Measurements from ENCODE around the gene SMIM1.
A peak's percentile ranks its signal among the peaks of the same experiment; 100 is the strongest.

Gene SMIM1

DNA sequence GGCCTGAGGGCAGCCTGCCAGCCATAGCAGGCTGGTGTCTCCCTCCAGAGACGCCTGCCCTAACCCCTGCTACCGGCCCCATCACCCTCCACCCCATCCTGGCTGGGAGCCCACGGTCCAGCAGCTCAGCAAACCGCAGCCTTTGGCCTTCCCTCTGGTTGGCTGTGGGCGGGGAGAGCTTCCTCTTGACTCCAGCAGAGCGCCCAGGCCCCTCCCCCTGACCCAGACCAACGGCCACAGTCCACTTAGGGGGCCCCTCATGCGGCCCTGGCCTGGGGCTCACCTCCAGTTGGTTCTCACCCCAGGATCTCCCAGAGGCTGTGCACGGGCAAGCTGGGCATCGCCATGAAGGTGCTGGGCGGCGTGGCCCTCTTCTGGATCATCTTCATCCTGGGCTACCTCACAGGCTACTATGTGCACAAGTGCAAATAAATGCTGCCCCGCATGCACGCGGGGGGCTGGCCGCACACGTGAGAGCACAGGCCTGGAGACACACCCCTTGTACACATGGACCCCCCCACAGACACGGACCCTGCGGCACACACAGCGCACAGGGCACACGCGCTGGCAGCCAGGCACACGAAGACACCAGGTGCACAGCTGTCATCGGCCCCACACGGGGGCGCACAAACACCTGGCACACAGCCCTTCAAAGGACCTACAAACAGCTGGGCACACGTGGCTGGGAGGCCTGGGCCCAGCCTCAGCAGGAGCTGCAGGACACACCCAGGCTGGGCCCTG is 3.1 kb downstream of the SMIM1 start:
- in situ Hi-C loops (cut with HindIII; ENCODE audit: low pct_ligation_motif_present, low sequenced_read_pairs) = no loop called here
- no peak overlapping the region for H3K4me3 ChIP-seq (ENCODE audit: low read depth, low read length)
- no peak overlapping the region for H3K27ac ChIP-seq
- TF ChIP-seq, protein P1, sequence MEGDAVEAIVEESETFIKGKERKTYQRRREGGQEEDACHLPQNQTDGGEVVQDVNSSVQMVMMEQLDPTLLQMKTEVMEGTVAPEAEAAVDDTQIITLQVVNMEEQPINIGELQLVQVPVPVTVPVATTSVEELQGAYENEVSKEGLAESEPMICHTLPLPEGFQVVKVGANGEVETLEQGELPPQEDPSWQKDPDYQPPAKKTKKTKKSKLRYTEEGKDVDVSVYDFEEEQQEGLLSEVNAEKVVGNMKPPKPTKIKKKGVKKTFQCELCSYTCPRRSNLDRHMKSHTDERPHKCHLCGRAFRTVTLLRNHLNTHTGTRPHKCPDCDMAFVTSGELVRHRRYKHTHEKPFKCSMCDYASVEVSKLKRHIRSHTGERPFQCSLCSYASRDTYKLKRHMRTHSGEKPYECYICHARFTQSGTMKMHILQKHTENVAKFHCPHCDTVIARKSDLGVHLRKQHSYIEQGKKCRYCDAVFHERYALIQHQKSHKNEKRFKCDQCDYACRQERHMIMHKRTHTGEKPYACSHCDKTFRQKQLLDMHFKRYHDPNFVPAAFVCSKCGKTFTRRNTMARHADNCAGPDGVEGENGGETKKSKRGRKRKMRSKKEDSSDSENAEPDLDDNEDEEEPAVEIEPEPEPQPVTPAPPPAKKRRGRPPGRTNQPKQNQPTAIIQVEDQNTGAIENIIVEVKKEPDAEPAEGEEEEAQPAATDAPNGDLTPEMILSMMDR (IDR thresholded peaks at IDR 0.05; ENCODE audit: low read depth, low read length, missing control alignments) = peak; percentile 33
- DNase-seq = peak; percentile 34
- no peaks in the 10 kb centered on the region for H3K27me3 ChIP-seq (replicated peaks)
- peaks cover 11% of the 10 kb centered on the region for H3K36me3 ChIP-seq (replicated peaks)

DNA sequence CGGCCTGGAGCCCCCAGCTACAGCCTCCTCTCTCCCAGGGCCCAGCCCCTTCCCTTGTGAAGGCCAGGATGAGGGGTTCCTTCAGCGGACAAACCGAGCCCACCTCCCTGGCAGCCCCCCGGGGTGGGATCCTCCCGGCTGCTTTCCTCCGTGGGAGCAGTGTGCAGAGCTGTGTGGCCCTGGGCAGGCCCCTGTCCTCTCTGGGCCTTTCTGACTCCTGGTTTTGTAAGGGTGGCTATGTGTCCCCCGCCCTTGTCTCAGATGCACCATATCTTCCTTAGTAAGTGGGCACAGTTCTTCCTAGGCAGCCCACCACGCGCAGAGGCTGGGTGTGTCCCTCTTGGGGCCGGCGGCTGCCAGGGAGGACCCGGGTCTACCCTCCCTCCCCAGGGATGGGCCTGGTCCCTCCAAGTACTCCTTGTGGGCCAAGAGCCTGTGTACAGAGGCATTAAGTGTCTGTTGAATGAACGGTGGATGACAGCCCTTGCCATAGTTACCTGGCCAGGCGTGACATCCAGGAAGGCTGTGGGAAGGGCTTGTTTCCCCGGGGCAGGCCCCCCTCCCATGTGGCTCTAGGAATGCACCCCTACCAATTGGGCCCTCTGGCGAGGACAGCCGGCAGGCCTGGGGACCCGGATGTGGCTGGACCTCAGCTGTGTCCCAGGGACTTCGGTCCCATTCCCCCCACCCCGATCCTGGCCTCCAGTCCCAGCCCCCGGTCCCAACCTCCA is 3.8 kb downstream of the SMIM1 start:
- Histone ChIP-seq H3K4me3 (ENCODE audit: low read depth, low read length) (no peak overlapping the region), H3K27me3 (replicated peaks) (no peaks in the 10 kb centered on the region), H3K27ac (no peak overlapping the region), H3K36me3 (replicated peaks) (peaks cover 17% of the 10 kb centered on the region)
- TF ChIP-seq, protein P1 (IDR thresholded peaks at IDR 0.05; ENCODE audit: low read depth, low read length, missing control alignments) = no peak
- DNase-seq = no peak
- in situ Hi-C loops (cut with HindIII; ENCODE audit: low pct_ligation_motif_present, low sequenced_read_pairs) = no loop called here

DNA sequence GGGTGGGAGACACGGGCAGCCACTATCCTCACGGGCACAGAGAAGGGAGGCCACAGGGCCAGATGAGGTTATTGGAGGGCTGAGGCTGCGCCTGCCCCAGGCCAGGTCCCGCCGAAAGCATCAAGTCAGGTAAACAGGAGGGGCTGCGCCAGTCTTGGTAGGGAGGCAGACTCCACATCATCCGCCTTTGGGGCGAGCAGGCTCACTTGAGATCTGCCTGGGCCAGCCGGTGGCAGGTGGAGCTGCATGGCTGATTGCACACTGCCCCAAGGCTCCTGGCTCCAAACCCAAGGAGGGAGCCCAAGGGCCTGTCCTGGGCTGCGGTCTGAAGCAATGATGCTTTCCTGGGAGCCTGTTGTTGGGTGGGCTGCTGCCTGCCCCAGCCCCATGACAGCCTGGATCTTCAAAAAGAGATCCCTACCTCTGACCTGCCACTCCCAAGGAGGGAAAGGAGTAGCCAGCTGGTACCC is 4.6 kb downstream of the SMIM1 start:
- no peak overlapping the region for H3K4me3 ChIP-seq (ENCODE audit: low read depth, low read length)
- H3K27me3 ChIP-seq (replicated peaks) = no peaks in the 10 kb centered on the region
- H3K36me3 ChIP-seq (replicated peaks) = peaks cover 24% of the 10 kb centered on the region
- TF ChIP-seq, protein P1 (IDR thresholded peaks at IDR 0.05; ENCODE audit: low read depth, low read length, missing control alignments) = no peak
- DNase-seq = no peak
- H3K27ac ChIP-seq = no peak overlapping the region
- in situ Hi-C loops (cut with HindIII; ENCODE audit: low pct_ligation_motif_present, low sequenced_read_pairs) = no loop called here

DNA sequence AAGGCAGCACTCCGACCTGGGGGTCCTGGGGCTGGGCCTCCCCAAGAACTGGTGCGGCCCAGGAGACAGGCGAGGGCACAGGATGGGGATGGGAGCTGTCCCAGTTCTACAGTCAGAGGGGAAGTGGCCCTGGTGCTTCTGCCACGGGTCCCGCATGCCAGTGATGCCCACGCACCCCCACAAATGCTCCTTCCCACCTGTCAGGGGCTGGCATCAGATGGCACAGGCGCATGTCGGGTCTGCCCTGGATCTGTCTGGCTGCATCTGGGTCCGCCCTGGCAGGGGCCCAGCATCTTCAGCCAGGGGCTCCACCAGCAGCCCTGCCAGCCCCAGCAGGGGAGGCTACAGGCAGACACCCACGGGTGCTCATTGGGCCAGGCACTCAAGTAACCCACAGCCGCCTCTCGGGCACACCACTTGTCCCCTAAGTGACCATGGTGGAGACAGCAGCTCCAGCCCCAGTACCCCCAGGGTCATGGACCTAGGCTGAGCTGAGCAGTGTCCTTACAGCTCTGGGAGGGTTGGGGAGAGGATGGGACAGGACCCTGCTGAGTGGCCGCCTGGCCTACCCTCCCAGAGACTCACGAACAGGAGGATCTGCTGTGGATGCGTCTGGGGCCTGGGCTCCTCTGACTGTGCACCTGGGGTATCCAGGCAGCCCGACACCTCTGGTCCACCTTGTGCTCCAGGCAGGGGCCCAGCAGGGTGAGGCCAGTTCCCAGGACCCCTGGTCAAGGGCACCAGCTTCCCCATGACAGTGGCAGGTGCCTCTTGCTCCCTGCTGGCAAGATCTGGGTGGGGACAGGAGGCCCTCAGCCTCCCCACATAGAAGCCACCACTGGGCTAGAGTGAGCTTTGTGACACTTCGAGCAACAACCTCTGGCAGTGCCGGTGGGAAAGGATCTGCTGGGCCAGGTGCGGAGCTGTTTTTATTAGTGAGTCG is 5.4 kb downstream of the SMIM1 start:
- Histone ChIP-seq H3K27ac (no peak overlapping the region), H3K27me3 (replicated peaks) (no peaks in the 10 kb centered on the region), H3K36me3 (replicated peaks) (peaks cover 32% of the 10 kb centered on the region), H3K4me3 (ENCODE audit: low read depth, low read length) (no peak overlapping the region)
- TF ChIP-seq, protein P1 (IDR thresholded peaks at IDR 0.05; ENCODE audit: low read depth, low read length, missing control alignments) = no peak
- DNase-seq = no peak
- in situ Hi-C loops (cut with HindIII; ENCODE audit: low pct_ligation_motif_present, low sequenced_read_pairs) = no loop called here

DNA sequence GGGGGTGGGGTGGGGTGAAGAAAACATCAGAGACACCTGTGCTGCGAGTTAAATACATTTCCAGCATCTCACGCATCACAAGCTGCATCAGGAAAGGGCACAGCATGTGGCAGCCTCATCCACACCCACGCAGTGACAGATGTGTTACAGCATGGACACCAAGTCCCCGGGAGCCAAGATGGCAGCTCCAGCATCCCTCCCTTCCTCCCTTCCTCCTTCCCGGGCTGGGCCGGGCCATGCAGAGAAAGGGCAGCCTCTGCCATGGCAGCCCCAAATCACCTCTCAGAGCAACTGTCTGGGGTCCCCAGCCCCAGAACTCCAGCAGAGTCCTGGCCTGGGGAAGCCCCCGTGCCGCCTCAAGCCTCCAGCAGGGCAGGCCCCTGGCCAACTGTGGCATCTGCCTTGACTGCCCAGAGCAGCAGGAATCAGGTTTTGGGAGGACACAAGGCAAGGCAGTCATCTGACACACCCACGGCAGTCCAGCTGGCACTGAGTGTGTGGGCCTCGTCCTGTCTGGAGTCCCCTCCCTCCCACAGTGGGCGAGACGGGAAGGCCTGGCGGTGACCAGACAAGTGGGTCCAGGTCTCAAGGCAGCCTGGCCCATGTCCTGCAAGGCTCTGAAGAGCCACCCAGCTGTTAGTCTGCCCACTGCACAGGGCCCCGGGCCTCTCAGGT is 6.2 kb downstream of the SMIM1 start:
- H3K27me3 ChIP-seq (replicated peaks) = no peaks in the 10 kb centered on the region
- no peak overlapping the region for H3K4me3 ChIP-seq (ENCODE audit: low read depth, low read length)
- H3K36me3 ChIP-seq (replicated peaks) = peaks cover 35% of the 10 kb centered on the region
- in situ Hi-C loops (cut with HindIII; ENCODE audit: low pct_ligation_motif_present, low sequenced_read_pairs) = no loop called here
- no peak overlapping the region for H3K27ac ChIP-seq
- TF ChIP-seq, protein P1 (IDR thresholded peaks at IDR 0.05; ENCODE audit: low read depth, low read length, missing control alignments) = no peak
- no peak for DNase-seq
